HFFc6 (cell line): ENCODE data around the gene ADGRG1. TPM values are rescaled to one million over a fixed set of nuclear protein-coding genes. Genes with fewer than 3 reads are reported as not detected.
"Not testable (repeated sequence)": the region's sequence is repeated elsewhere in the genome, so short reads cannot be mapped to it uniquely, and the experiment has no call there.

Experiments
- DNase-seq: peaks from one replicate; pipeline ENCODE4 v3.0.0-alpha.2; 2018
- H3K27ac Mint-ChIP-seq: 2 replicates; pipeline ENCODE4 v1.8.0; 2020; ENCODE audit warnings: mild to moderate bottlenecking, mixed read lengths
- H3K27me3 Mint-ChIP-seq: 2 replicates; pipeline ENCODE4 v1.8.0; 2021; ENCODE audit warnings: mild to moderate bottlenecking, moderate library complexity, mixed read lengths; ENCODE audit not compliant: insufficient read depth
- H3K36me3 Mint-ChIP-seq: 2 replicates; pipeline ENCODE4 v1.8.0; 2021; ENCODE audit warnings: low read depth, mixed read lengths
- H3K4me1 Mint-ChIP-seq: 2 replicates; pipeline ENCODE4 v1.8.0; 2020; ENCODE audit warnings: low read depth, mixed read lengths
- H3K4me3 Mint-ChIP-seq: 2 replicates; pipeline ENCODE4 v1.8.0; 2020; ENCODE audit warnings: mild to moderate bottlenecking, moderate library complexity, mixed read lengths
- H3K9me3 Mint-ChIP-seq: 2 replicates; pipeline ENCODE4 v1.8.0; 2020; ENCODE audit warnings: mild to moderate bottlenecking, mixed read lengths
- total RNA-seq, 6 experiments: library from RNA; stranded (reverse); fragmentation: NEBNext Ultra II Directional; extraction: Animal tissue kit (Norgen Biotek cat#: 25700); gene quantifications; 2 replicates in 1 of 6; 3 replicates in 5 of 6; pipeline ENCODE4 v1.2.3, GENCODE V29; 2021
- TF ChIP-seq, protein P1 (sequence below): fragments of 200-600 bp; sonication (generic); IDR thresholded peaks from 2 replicates; pipeline ENCODE4 v1.5.0; 2021; ENCODE audit warnings: antibody characterized with exemption, mild to moderate bottlenecking

ADGRG1 gene
- total RNA-seq, 6 experiments from 2014 or later = 0.18 to 1.4 (median 0.50) TPM

- no peak overlapping the region for H3K27ac Mint-ChIP-seq
- H3K4me3 Mint-ChIP-seq = no peak overlapping the region
- no peaks in the 10 kb centered on the region for H3K9me3 Mint-ChIP-seq
- no peaks in the 10 kb centered on the region for H3K36me3 Mint-ChIP-seq
- no peak for DNase-seq
- no peaks in the 10 kb centered on the region for H3K4me1 Mint-ChIP-seq
- TF ChIP-seq, protein P1, sequence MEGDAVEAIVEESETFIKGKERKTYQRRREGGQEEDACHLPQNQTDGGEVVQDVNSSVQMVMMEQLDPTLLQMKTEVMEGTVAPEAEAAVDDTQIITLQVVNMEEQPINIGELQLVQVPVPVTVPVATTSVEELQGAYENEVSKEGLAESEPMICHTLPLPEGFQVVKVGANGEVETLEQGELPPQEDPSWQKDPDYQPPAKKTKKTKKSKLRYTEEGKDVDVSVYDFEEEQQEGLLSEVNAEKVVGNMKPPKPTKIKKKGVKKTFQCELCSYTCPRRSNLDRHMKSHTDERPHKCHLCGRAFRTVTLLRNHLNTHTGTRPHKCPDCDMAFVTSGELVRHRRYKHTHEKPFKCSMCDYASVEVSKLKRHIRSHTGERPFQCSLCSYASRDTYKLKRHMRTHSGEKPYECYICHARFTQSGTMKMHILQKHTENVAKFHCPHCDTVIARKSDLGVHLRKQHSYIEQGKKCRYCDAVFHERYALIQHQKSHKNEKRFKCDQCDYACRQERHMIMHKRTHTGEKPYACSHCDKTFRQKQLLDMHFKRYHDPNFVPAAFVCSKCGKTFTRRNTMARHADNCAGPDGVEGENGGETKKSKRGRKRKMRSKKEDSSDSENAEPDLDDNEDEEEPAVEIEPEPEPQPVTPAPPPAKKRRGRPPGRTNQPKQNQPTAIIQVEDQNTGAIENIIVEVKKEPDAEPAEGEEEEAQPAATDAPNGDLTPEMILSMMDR = no peak
- peaks cover 37% of the 10 kb centered on the region for H3K27me3 Mint-ChIP-seq
Measured at GRCh38 chr16:57711346-57711745, 82.9 kb downstream of the ADGRG1 start.

DNA sequence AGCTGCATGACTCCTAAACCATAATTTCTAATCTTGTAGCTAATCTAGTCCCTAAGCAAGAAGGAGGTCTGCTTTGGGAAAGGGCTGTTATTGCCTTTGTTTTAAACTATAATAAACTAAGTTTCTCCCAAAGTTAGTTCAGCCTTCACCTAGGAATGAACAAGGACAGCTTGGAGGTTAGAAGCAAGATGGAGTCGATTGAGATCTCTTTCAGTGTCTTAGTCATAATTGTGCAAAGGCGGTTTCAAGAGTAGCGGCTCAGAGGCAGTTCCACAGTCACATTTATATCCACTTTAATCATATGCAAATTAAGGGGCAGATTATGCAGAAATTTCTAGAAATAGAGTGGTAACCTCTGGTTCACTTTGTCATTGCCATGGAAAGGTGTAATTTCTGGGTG, 83.6 kb downstream of the ADGRG1 start:
- Mint-ChIP-seq H3K36me3 (no peaks in the 10 kb centered on the region), H3K4me3 (no peak overlapping the region), H3K27me3 (peaks cover 42% of the 10 kb centered on the region), H3K9me3 (no peaks in the 10 kb centered on the region), H3K27ac (no peak overlapping the region), H3K4me1 (no peaks in the 10 kb centered on the region)
- TF ChIP-seq, protein P1 = no peak
- no peak for DNase-seq

GRCh38 chr16:57712569-57712968, 84.1 kb downstream of the ADGRG1 start:
- not testable (repeated sequence) for H3K4me1 Mint-ChIP-seq, H3K36me3 Mint-ChIP-seq, H3K9me3 Mint-ChIP-seq, DNase-seq, H3K27ac Mint-ChIP-seq, H3K4me3 Mint-ChIP-seq
- H3K27me3 Mint-ChIP-seq = peaks cover 46% of the 10 kb centered on the region

DNA sequence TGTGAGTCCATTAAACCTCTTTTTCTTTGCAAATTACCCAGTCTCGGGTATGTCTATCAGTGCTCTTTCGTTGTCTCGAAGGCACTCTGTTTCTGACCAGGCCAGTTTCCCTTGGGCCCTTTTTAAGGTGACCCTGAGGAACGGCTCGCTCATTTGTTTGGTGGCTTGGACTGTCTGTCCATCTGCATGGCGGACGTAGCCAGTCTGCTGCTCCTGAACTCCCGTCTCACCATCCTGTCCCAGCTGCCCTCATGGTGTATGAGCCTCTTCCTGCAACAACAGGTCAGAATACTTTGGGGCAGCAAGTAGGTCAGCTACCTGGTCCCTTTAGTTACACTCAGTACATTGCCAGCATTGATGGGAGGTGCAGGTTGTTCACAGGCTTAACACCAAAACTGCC, 85.2 kb downstream of the ADGRG1 start:
- no peaks in the 10 kb centered on the region for H3K9me3 Mint-ChIP-seq
- H3K4me3 Mint-ChIP-seq = no peak overlapping the region
- no peak for DNase-seq
- H3K27me3 Mint-ChIP-seq = peaks cover 52% of the 10 kb centered on the region
- H3K27ac Mint-ChIP-seq = no peak overlapping the region
- no peaks in the 10 kb centered on the region for H3K36me3 Mint-ChIP-seq
- TF ChIP-seq, protein P1 = no peak
- H3K4me1 Mint-ChIP-seq = no peaks in the 10 kb centered on the region

GRCh38 chr16:57714047-57714446, 85.6 kb downstream of the ADGRG1 start:
- no peaks in the 10 kb centered on the region for H3K36me3 Mint-ChIP-seq
- H3K9me3 Mint-ChIP-seq = no peaks in the 10 kb centered on the region
- no peak overlapping the region for H3K27ac Mint-ChIP-seq
- TF ChIP-seq, protein P1 = no peak
- H3K4me1 Mint-ChIP-seq = no peaks in the 10 kb centered on the region
- DNase-seq = no peak
- peaks cover 52% of the 10 kb centered on the region for H3K27me3 Mint-ChIP-seq
- no peak overlapping the region for H3K4me3 Mint-ChIP-seq

Other genes starting within 250 kb of the ADGRG1 start
- not detected for gene CCL17, start 223.9 kb upstream of the ADGRG1 start, total RNA-seq
- 10 to 100 TPM; 37.5 to 49.0 (median 46.8) TPM for gene CIAPIN1, start 181.2 kb upstream of the ADGRG1 start, total RNA-seq
- gene COQ9, start 181.2 kb upstream of the ADGRG1 start, total RNA-seq = 10 to 100 TPM; 28.0 to 34.2 (median 30.7) TPM
- 10 to 100 TPM; 66.0 to 79.4 (median 71.3) TPM for gene POLR2C, start 166.0 kb upstream of the ADGRG1 start, total RNA-seq
- gene DOK4, start 142.1 kb upstream of the ADGRG1 start, total RNA-seq = 10 to 100 TPM; 24.4 to 28.9 (median 24.9) TPM
- 1 to 10 TPM; 3.6 to 4.6 (median 4.1) TPM for gene CCDC102A, start 92.1 kb upstream of the ADGRG1 start, total RNA-seq
- gene ADGRG5, start 86.0 kb upstream of the ADGRG1 start, total RNA-seq = not detected
- gene ADGRG3, start 39.7 kb downstream of the ADGRG1 start, total RNA-seq = not detected
- not detected for gene DRC7, start 66.2 kb downstream of the ADGRG1 start, total RNA-seq
- gene KATNB1, start 107.1 kb downstream of the ADGRG1 start, total RNA-seq = 10 to 100 TPM; 20.4 to 22.1 (median 21.6) TPM
- gene KIFC3, start 173.9 kb downstream of the ADGRG1 start, total RNA-seq = 10 to 100 TPM; 51.8 to 81.5 (median 72.7) TPM